Measurements from ENCODE around the gene TRIO. TPM values are rescaled to one million over a fixed set of nuclear protein-coding genes. Genes with fewer than 3 reads are reported as not detected.

TRIO gene
- total RNA-seq, 1 experiment from 2014 or later: 88.8 TPM

GRCh38 chr5:14523243-14524034 lies 380.3 kb downstream of the TRIO start:
- H3K27ac Mint-ChIP-seq: no peak overlapping the region
- POLR2A ChIA-PET: no interaction called here
- CTCF ChIA-PET: no interaction called here

More at GRCh38 chr5:14523243-14524034, 380.3 kb downstream of the TRIO start:
- Mint-ChIP-seq H3K4me3 (no peak overlapping the region), H3K9me3 (peaks cover 4% of the 10 kb centered on the region), H3K27me3 (ENCODE audit: low read depth) (no peaks in the 10 kb centered on the region), H3K36me3 (no peaks in the 10 kb centered on the region), H3K4me1 (no peaks in the 10 kb centered on the region)
- DNase-seq (ENCODE audit: low spot score): no peak
- TF ChIP-seq ARID4B (CRISPR knock-in tag; IDR thresholded peaks at IDR 0.05; ENCODE audit: borderline replicate concordance): no peak
- TF ChIP-seq ZNF396 (CRISPR knock-in tag; IDR thresholded peaks at IDR 0.05; ENCODE audit: borderline replicate concordance): no peak
- TF ChIP-seq HMGXB4 (CRISPR knock-in tag; IDR thresholded peaks at IDR 0.05): no peak
- TF ChIP-seq ESRRA (CRISPR knock-in tag; IDR thresholded peaks at IDR 0.05; ENCODE audit: borderline replicate concordance): no peak
- no peak for TF ChIP-seq ATF2 (CRISPR knock-in tag; IDR thresholded peaks at IDR 0.05; ENCODE audit: borderline replicate concordance, low read depth)
- no peak for TF ChIP-seq NFATC4 (CRISPR knock-in tag; IDR thresholded peaks at IDR 0.05)
- TF ChIP-seq AR (CRISPR knock-in tag; IDR thresholded peaks at IDR 0.05): no peak
- TF ChIP-seq FOXP1 (CRISPR knock-in tag; IDR thresholded peaks at IDR 0.05; ENCODE audit: borderline replicate concordance): no peak
- no peak for TF ChIP-seq IRF1 (CRISPR knock-in tag; IDR thresholded peaks at IDR 0.05)
- TF ChIP-seq CTCF (IDR thresholded peaks at IDR 0.05): no peak
- TF ChIP-seq SMAD4 (CRISPR knock-in tag; IDR thresholded peaks at IDR 0.05): no peak
- TF ChIP-seq RELA (CRISPR knock-in tag; IDR thresholded peaks at IDR 0.05; ENCODE audit: borderline replicate concordance): no peak
- no peak for TF ChIP-seq PRRX2 (CRISPR knock-in tag; IDR thresholded peaks at IDR 0.05)
- TF ChIP-seq FOXK1 (CRISPR knock-in tag; IDR thresholded peaks at IDR 0.05): no peak
- no peak for TF ChIP-seq ZNF416 (CRISPR knock-in tag; IDR thresholded peaks at IDR 0.05)
- TF ChIP-seq ZNF532 (CRISPR knock-in tag; IDR thresholded peaks at IDR 0.05; ENCODE audit: borderline replicate concordance): no peak
- TF ChIP-seq ZBTB43 (CRISPR knock-in tag; IDR thresholded peaks at IDR 0.05): no peak
- no peak for ATAC-seq
